ENCODE data around the gene IDH3B.

Gene IDH3B

GRCh38 chr20:2610326-2610725 is 53.7 kb downstream of the IDH3B start:
- TF ChIP-seq, protein P1, sequence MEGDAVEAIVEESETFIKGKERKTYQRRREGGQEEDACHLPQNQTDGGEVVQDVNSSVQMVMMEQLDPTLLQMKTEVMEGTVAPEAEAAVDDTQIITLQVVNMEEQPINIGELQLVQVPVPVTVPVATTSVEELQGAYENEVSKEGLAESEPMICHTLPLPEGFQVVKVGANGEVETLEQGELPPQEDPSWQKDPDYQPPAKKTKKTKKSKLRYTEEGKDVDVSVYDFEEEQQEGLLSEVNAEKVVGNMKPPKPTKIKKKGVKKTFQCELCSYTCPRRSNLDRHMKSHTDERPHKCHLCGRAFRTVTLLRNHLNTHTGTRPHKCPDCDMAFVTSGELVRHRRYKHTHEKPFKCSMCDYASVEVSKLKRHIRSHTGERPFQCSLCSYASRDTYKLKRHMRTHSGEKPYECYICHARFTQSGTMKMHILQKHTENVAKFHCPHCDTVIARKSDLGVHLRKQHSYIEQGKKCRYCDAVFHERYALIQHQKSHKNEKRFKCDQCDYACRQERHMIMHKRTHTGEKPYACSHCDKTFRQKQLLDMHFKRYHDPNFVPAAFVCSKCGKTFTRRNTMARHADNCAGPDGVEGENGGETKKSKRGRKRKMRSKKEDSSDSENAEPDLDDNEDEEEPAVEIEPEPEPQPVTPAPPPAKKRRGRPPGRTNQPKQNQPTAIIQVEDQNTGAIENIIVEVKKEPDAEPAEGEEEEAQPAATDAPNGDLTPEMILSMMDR (IDR thresholded peaks at IDR 0.05; ENCODE audit: low read depth, low read length): no peak
- no peak overlapping the region for H3K4me3 ChIP-seq (replicated peaks in 1 of 2; ENCODE audit: low read depth in 2 of 2, low read length in 2 of 2)
- no peak for DNase-seq (ENCODE audit: low read depth in 2 of 2)

Data from cardiac fibroblast (primary cell).